ENCODE results near the gene PLPP7.
"Not testable (repeated sequence)": the region's sequence is repeated elsewhere in the genome, so short reads cannot be mapped to it uniquely, and the experiment has no call there.

Gene PLPP7

DNA sequence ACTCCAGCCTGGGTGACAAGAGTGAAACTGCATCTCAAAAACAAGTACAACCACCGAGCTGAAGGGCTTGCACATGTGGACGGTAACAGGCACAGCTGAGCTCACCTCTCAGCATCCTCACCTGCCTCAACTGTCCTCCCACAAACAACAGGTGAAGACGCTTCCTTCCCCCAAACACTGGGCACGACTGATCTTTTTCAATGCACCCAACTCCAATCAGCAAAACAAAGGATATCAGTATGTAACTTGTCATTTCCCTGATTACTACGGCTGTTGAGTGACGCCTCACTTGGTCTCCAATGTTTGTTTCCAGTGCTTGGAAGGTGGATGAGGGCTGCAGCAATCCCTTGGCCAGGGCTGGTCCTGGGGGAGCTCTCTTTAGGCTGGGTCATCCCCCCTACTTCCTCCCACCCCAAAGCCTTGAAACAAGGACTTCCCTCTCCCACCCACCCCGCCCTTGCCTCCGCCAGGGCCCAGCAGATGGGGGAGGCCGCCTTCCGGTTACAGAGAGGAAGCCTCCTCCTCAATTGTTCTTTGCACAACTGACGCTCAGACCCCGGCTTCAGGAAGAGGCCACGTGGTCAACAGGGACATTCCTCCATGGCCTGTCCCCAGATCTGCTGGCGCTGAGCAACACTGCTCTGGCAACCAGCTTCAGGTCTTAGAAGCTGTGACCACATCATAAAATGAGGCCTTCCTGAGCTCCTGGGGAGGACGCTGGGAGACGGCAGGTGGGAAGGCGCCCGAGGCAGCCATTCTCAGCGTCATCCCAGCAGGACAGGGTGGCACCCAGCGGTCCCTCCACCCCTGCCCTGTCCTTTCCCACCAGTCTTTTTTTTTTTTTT, 19.1 kb upstream of the PLPP7 start:
- no peak overlapping the region for H3K4me3 ChIP-seq (ENCODE audit: low read depth, low read length)
- no peaks in the 10 kb centered on the region for H3K36me3 ChIP-seq (ENCODE audit: insufficient read depth, low read length)
- no peaks in the 10 kb centered on the region for H3K4me1 ChIP-seq (ENCODE audit: control insufficient read depth, insufficient read depth, low read length, unreplicated experiment)
- peaks cover 2% of the 10 kb centered on the region; the same call in 1 of the 2 replicates for H3K27me3 ChIP-seq (ENCODE audit: insufficient read depth, low read length)
- H2AFZ ChIP-seq (ENCODE audit: low read length, unreplicated experiment), result no peak overlapping the region
- H3K79me2 ChIP-seq (ENCODE audit: control insufficient read depth, insufficient read depth, low read length, unreplicated experiment), result no peaks in the 10 kb centered on the region
- no peak overlapping the region for H3K27ac ChIP-seq (ENCODE audit: low read depth, low read length)

- H3K4me1 ChIP-seq (ENCODE audit: control insufficient read depth, insufficient read depth, low read length, unreplicated experiment); H3K36me3 ChIP-seq (ENCODE audit: insufficient read depth, low read length); H3K27me3 ChIP-seq (ENCODE audit: insufficient read depth, low read length); H2AFZ ChIP-seq (ENCODE audit: low read length, unreplicated experiment); H3K27ac ChIP-seq (ENCODE audit: low read depth, low read length); H3K79me2 ChIP-seq (ENCODE audit: control insufficient read depth, insufficient read depth, low read length, unreplicated experiment); H3K4me3 ChIP-seq (ENCODE audit: low read depth, low read length): not testable (repeated sequence)
Observed at GRCh38 chr9:131271016-131271273, 18.6 kb upstream of the PLPP7 start.

DNA sequence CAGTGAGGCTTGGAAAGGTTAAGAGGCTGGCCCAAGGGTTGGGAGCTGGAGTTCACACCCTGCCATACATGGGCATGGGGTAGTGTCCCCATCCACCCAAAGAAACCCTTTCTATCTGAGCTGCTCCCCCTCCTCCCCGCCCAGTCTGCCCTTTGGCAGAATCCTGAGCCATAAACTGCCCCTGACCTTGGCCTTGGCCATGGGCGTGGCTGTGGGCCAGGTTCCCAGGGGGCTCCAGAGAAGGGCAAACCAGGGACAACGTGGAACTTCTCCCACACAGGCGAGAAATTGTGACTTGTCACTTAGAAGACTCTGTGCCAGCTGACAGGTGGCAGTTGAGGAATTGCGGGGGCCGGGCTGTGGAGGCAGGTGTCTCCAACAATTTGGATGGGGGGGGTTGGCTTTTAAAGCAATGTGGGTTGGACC, 18.0 kb upstream of the PLPP7 start:
- no peak overlapping the region for H2AFZ ChIP-seq (ENCODE audit: low read length, unreplicated experiment)
- H3K36me3 ChIP-seq (ENCODE audit: insufficient read depth, low read length), result no peaks in the 10 kb centered on the region
- H3K79me2 ChIP-seq (ENCODE audit: control insufficient read depth, insufficient read depth, low read length, unreplicated experiment), result no peaks in the 10 kb centered on the region
- peaks cover 13% of the 10 kb centered on the region for H3K27me3 ChIP-seq (ENCODE audit: insufficient read depth, low read length)
- no peak overlapping the region for H3K4me3 ChIP-seq (ENCODE audit: low read depth, low read length)
- H3K27ac ChIP-seq (ENCODE audit: low read depth, low read length), result no peak overlapping the region
- H3K4me1 ChIP-seq (ENCODE audit: control insufficient read depth, insufficient read depth, low read length, unreplicated experiment), result no peaks in the 10 kb centered on the region

GRCh38 chr9:131272212-131272611, 17.3 kb upstream of the PLPP7 start:
- H3K36me3 ChIP-seq (ENCODE audit: insufficient read depth, low read length), result no peaks in the 10 kb centered on the region
- no peaks in the 10 kb centered on the region for H3K4me1 ChIP-seq (ENCODE audit: control insufficient read depth, insufficient read depth, low read length, unreplicated experiment)
- no peaks in the 10 kb centered on the region for H3K79me2 ChIP-seq (ENCODE audit: control insufficient read depth, insufficient read depth, low read length, unreplicated experiment)
- no peak overlapping the region for H3K27ac ChIP-seq (ENCODE audit: low read depth, low read length)
- H2AFZ ChIP-seq (ENCODE audit: low read length, unreplicated experiment), result no peak overlapping the region
- peaks cover 18% of the 10 kb centered on the region for H3K27me3 ChIP-seq (ENCODE audit: insufficient read depth, low read length)
- no peak overlapping the region for H3K4me3 ChIP-seq (ENCODE audit: low read depth, low read length)

- H3K4me1 ChIP-seq (ENCODE audit: control insufficient read depth, insufficient read depth, low read length, unreplicated experiment), result no peaks in the 10 kb centered on the region
- no peak overlapping the region for H3K4me3 ChIP-seq (ENCODE audit: low read depth, low read length)
- no peak overlapping the region for H3K27ac ChIP-seq (ENCODE audit: low read depth, low read length)
- no peaks in the 10 kb centered on the region for H3K79me2 ChIP-seq (ENCODE audit: control insufficient read depth, insufficient read depth, low read length, unreplicated experiment)
- no peak overlapping the region for H2AFZ ChIP-seq (ENCODE audit: low read length, unreplicated experiment)
- peaks cover 21% of the 10 kb centered on the region for H3K27me3 ChIP-seq (ENCODE audit: insufficient read depth, low read length)
- no peaks in the 10 kb centered on the region for H3K36me3 ChIP-seq (ENCODE audit: insufficient read depth, low read length)
Observed at GRCh38 chr9:131273146-131273855, 16.2 kb upstream of the PLPP7 start.

DNA sequence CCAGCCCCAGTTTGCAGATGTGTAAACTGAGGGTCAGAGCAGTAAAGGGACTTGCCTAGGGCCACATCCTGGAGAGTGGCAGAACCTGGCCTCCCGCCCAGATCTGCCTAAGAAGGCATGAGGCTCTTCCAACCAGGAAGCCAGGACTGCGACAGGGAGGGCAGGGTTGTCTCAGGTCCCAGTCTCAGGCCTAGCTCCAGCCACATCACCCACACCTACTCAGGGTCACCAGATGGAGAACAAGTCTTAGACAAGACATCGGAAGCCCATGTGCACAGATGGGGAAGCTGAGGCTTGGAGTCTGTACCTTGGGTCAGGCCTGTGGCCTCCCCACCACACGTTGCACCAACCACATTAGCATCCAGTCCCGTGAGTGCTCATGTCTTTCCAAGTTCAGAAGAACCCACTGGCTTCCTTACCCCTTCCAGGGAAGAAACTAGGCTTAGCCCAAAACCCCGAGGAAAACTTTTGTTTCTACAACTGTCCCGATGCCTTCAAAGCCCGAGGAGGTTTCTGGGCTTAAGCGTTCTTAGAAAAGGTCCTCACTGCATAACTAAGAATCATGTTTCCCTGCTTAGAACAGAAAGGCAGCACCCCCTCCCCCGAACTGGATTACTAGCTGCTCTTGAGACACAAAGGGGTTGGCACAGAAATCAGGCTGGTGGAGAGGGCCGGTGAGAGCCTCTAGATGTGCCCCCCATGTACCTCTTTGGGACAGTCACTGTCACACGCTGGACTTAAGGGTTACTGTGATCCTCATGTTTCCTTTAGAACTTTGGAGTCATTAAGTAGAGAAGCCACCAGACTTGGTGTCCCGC, 15.5 kb upstream of the PLPP7 start:
- H3K27me3 ChIP-seq (ENCODE audit: insufficient read depth, low read length), result peaks cover 21% of the 10 kb centered on the region
- no peaks in the 10 kb centered on the region for H3K4me1 ChIP-seq (ENCODE audit: control insufficient read depth, insufficient read depth, low read length, unreplicated experiment)
- H2AFZ ChIP-seq (ENCODE audit: low read length, unreplicated experiment), result no peak overlapping the region
- H3K4me3 ChIP-seq (ENCODE audit: low read depth, low read length), result no peak overlapping the region
- no peaks in the 10 kb centered on the region for H3K36me3 ChIP-seq (ENCODE audit: insufficient read depth, low read length)
- H3K27ac ChIP-seq (ENCODE audit: low read depth, low read length), result no peak overlapping the region
- H3K79me2 ChIP-seq (ENCODE audit: control insufficient read depth, insufficient read depth, low read length, unreplicated experiment), result no peaks in the 10 kb centered on the region

DNA sequence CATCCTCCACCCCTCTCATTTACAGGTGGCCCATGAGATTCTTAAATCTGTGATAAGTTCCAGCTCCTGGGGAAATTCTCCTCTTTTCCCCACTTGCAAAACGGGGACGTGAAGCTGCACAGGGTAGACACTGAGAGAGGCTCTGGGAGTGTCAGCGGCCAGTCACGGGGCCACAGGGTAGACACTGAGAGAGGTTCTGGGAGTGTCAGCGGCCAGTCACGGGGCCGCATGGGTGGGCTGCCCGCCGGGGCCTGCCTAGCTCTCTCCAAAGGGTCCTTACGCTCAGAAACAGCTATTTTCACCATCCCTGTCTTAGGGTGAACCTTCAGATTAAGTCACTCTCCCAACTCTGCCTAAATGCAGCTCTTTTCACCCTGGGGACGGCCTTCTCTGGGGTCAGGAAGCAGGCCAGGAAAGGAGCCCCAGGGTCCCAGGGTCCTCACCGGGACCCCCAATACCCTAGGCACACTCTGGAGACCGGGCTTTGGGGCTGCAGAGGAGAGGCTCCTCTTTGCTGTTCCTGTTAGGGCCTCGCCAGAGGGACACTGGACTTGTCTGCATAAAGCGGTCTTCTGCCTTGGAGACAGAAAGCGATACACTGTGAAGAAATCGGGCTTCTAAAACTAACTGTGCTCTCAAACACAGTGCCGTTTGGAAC, 14.7 kb upstream of the PLPP7 start:
- no peak overlapping the region for H2AFZ ChIP-seq (ENCODE audit: low read length, unreplicated experiment)
- H3K4me3 ChIP-seq (ENCODE audit: low read depth, low read length), result no peak overlapping the region
- H3K27ac ChIP-seq (ENCODE audit: low read depth, low read length), result no peak overlapping the region
- H3K79me2 ChIP-seq (ENCODE audit: control insufficient read depth, insufficient read depth, low read length, unreplicated experiment), result no peaks in the 10 kb centered on the region
- no peaks in the 10 kb centered on the region for H3K4me1 ChIP-seq (ENCODE audit: control insufficient read depth, insufficient read depth, low read length, unreplicated experiment)
- peaks cover 21% of the 10 kb centered on the region for H3K27me3 ChIP-seq (ENCODE audit: insufficient read depth, low read length)
- no peaks in the 10 kb centered on the region for H3K36me3 ChIP-seq (ENCODE audit: insufficient read depth, low read length)

GRCh38 chr9:131275332-131276093, 14.0 kb upstream of the PLPP7 start:
- H3K27ac ChIP-seq (ENCODE audit: low read depth, low read length), result no peak overlapping the region
- no peak overlapping the region for H2AFZ ChIP-seq (ENCODE audit: low read length, unreplicated experiment)
- no peaks in the 10 kb centered on the region for H3K79me2 ChIP-seq (ENCODE audit: control insufficient read depth, insufficient read depth, low read length, unreplicated experiment)

GRCh38 chr9:131276094-131276888, 13.2 kb upstream of the PLPP7 start, which contains the start of gene FAM78A:
Gene FAM78A, minus strand, starts transcription at chr9:131276510. Its CDS starts 331 bp downstream, at chr9:131276179.
- Histone ChIP-seq H3K27me3 (ENCODE audit: insufficient read depth, low read length) (peaks cover 34% of the 10 kb centered on the region), H3K27ac (ENCODE audit: low read depth, low read length) (no peak within 1 kb of the TSS)

More at GRCh38 chr9:131275332-131276093, 14.0 kb upstream of the PLPP7 start:
- Histone ChIP-seq H3K36me3 (ENCODE audit: insufficient read depth, low read length) (no peaks in the 10 kb centered on the region), H3K27me3 (ENCODE audit: insufficient read depth, low read length) (peaks cover 26% of the 10 kb centered on the region), H3K4me3 (ENCODE audit: low read depth, low read length) (no peak overlapping the region), H3K4me1 (ENCODE audit: control insufficient read depth, insufficient read depth, low read length, unreplicated experiment) (no peaks in the 10 kb centered on the region)

More at GRCh38 chr9:131276094-131276888, 13.2 kb upstream of the PLPP7 start, which contains the start of gene FAM78A:
- peak within 1 kb of the TSS; percentile 62 for H2AFZ ChIP-seq (ENCODE audit: low read length, unreplicated experiment)
- peak within 1 kb of the TSS; percentile 77 for H3K4me3 ChIP-seq (ENCODE audit: low read depth, low read length)
- no peaks in the 10 kb centered on the region for H3K4me1 ChIP-seq (ENCODE audit: control insufficient read depth, insufficient read depth, low read length, unreplicated experiment)
- no peaks in the 10 kb centered on the region for H3K79me2 ChIP-seq (ENCODE audit: control insufficient read depth, insufficient read depth, low read length, unreplicated experiment)
- H3K36me3 ChIP-seq (ENCODE audit: insufficient read depth, low read length), result no peaks in the 10 kb centered on the region
